Body of pancreas (tissue), 4 donors: Measurements from ENCODE around the gene PI16. TPM values are rescaled to one million over a fixed set of nuclear protein-coding genes. Genes with fewer than 3 reads are reported as not detected.

ENCODE experiments used
- ATAC-seq: fragments of 150-250 bp; one replicate; pipeline ENCODE4 v1.9.1; 2016
- DNase-seq, 4 donors: peaks; one replicate each; pipeline ENCODE4 v3.0.0-alpha.2; 2019
- H3K27ac ChIP-seq, 4 donors: fragments of 200-600 bp; sonication (generic); 1 replicate in 3 of 4; 2 replicates in 1 of 4; pipeline versions ENCODE4 v1.5.1 to v1.6.1; 2016 to 2019; ENCODE audit warnings: mild to moderate bottlenecking in 1 of 4, mixed read lengths in 1 of 4, moderate library complexity in 1 of 4
- H3K27me3 ChIP-seq, 2 donors: fragments of 200-600 bp; sonication (generic); one replicate each; pipeline ENCODE4 v1.6.0; 2016; ENCODE audit warnings: mild to moderate bottlenecking in 1 of 2
- H3K36me3 ChIP-seq, 2 donors: fragments of 200-600 bp; sonication (generic); replicated peaks in 1 of 2; 2 replicates each; pipeline ENCODE4 v1.5.1; 2016; ENCODE audit warnings: low read depth in 2 of 2; ENCODE audit not compliant: insufficient read depth in 1 of 2
- H3K4me1 ChIP-seq: fragments of 200-600 bp; sonication (generic); one replicate; pipeline ENCODE4 v1.6.0; 2016
- H3K4me3 ChIP-seq, 2 donors: fragments of 200-600 bp; sonication (generic); 1 replicate in 1 of 2; 2 replicates in 1 of 2; pipeline ENCODE4 v1.5.1; 2016 to 2019
- H3K9me3 ChIP-seq, 3 donors: fragments of 200-600 bp; sonication (generic); 1 replicate in 2 of 3; 2 replicates in 1 of 3; pipeline ENCODE4 v1.5.1; 2016
- POLR2A ChIP-seq, 3 donors: fragments of 450-650 bp; IDR thresholded peaks; one replicate each; pipeline ENCODE4 v1.6.1; 2016; ENCODE audit warnings: antibody characterized with exemption in 3 of 3, mild to moderate bottlenecking in 2 of 3
- WGBS, 2 donors: methylation state at CpG; one replicate each; pipeline ENCODE4 v1.1.5; 2017; 5-methylcytosine and 5-hydroxymethylcytosine counted together
- intact Hi-C: fragments of 100-400 bp; cut with DNase I; formaldehyde crosslinking; loops from one replicate; pipeline ENCODE4 v1.15.1; 2023
- total RNA-seq, 2 donors: library from RNA; depleted of rRNA; stranded (reverse); fragments of >200 nt; gene quantifications; one replicate each; pipeline ENCODE4 v1.1.0, GENCODE V29; 2016
- TF ChIP-seq, protein P1 (sequence below), 7 experiments: fragments of 450-650 bp in 4 of 7; fragments of 200-600 bp in 3 of 7; sonication (generic) in 3 of 7; IDR thresholded peaks; one replicate each; pipeline ENCODE4 v1.5.1; 2016 to 2019; ENCODE audit warnings: antibody characterized with exemption in 7 of 7

The PI16 gene
- total RNA-seq, 2 donors from 2014 or later = 0.33 to 3.1 TPM

DNA sequence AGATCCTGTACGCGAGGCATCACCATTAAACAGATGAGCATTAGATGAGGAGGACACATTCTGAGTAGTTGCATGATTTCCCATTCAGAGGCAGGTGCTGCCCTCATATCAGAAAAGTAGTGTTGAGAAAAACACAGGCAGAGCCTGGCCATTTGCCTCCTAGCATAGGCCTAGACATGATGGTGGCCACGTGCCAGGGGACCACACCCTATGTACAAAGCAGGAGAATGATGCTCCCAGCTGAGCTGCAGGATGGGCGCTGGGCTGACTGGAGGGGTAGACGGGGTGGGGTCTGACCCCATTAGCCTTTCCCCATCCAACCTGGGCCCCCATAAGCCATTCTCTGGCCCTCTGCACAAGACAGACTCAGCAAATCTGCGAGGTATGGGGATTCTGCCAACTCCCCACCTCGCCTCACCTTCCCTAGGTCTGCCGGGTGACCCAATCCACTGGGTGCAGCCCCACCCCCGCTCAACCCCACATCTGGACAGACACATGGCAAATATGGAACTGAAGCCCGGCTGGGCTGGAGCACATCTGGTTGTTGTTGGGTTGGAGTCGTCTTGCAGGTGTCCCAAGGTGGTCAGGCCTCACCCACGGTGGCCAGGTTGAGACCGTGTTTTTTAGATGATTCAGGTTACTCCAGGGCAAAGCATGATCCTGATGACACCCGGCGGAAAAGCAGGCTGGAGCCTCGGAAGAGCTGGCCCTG lies 13.9 kb downstream of the PI16 start:
- intact Hi-C loops = no loop called here
- TF ChIP-seq, protein P1, sequence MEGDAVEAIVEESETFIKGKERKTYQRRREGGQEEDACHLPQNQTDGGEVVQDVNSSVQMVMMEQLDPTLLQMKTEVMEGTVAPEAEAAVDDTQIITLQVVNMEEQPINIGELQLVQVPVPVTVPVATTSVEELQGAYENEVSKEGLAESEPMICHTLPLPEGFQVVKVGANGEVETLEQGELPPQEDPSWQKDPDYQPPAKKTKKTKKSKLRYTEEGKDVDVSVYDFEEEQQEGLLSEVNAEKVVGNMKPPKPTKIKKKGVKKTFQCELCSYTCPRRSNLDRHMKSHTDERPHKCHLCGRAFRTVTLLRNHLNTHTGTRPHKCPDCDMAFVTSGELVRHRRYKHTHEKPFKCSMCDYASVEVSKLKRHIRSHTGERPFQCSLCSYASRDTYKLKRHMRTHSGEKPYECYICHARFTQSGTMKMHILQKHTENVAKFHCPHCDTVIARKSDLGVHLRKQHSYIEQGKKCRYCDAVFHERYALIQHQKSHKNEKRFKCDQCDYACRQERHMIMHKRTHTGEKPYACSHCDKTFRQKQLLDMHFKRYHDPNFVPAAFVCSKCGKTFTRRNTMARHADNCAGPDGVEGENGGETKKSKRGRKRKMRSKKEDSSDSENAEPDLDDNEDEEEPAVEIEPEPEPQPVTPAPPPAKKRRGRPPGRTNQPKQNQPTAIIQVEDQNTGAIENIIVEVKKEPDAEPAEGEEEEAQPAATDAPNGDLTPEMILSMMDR (IDR thresholded peaks at IDR 0.05) = no peak
- no peak for TF ChIP-seq POLR2A (IDR thresholded peaks at IDR 0.05)
- Histone ChIP-seq H3K9me3 (no peaks in the 10 kb centered on the region), H3K36me3 (peaks cover 33 to 38% of the 10 kb centered on the region in 2 donors), H3K4me3 (no peak overlapping the region), H3K27me3 (no peaks in the 10 kb centered on the region), H3K27ac (no peak overlapping the region), H3K4me1 (peaks cover 13% of the 10 kb centered on the region)
- ATAC-seq (no peak), DNase-seq (peak in 2 of 4 donors; percentile 33 to 49)
- 86 to 89% methylated on average over 13 to 16 of the region's 16 CpGs for WGBS, 2 donors

- WGBS, 2 donors = 74 to 81% methylated on average over 4 to 14 of the region's 14 CpGs
- intact Hi-C loops = no loop called here
- Histone ChIP-seq H3K36me3 (peaks cover 38 to 40% of the 10 kb centered on the region in 2 donors), H3K4me1 (peaks cover 5% of the 10 kb centered on the region), H3K27me3 (no peaks in the 10 kb centered on the region), H3K9me3 (no peaks in the 10 kb centered on the region), H3K4me3 (no peak overlapping the region), H3K27ac (no peak overlapping the region)
- TF ChIP-seq, protein P1 (IDR thresholded peaks at IDR 0.05) = no peak
- TF ChIP-seq POLR2A (IDR thresholded peaks at IDR 0.05) = no peak
- DNase-seq = no peak
- ATAC-seq = no peak
Measured at GRCh38 chr6:36969240-36969691, 14.7 kb downstream of the PI16 start.

DNA sequence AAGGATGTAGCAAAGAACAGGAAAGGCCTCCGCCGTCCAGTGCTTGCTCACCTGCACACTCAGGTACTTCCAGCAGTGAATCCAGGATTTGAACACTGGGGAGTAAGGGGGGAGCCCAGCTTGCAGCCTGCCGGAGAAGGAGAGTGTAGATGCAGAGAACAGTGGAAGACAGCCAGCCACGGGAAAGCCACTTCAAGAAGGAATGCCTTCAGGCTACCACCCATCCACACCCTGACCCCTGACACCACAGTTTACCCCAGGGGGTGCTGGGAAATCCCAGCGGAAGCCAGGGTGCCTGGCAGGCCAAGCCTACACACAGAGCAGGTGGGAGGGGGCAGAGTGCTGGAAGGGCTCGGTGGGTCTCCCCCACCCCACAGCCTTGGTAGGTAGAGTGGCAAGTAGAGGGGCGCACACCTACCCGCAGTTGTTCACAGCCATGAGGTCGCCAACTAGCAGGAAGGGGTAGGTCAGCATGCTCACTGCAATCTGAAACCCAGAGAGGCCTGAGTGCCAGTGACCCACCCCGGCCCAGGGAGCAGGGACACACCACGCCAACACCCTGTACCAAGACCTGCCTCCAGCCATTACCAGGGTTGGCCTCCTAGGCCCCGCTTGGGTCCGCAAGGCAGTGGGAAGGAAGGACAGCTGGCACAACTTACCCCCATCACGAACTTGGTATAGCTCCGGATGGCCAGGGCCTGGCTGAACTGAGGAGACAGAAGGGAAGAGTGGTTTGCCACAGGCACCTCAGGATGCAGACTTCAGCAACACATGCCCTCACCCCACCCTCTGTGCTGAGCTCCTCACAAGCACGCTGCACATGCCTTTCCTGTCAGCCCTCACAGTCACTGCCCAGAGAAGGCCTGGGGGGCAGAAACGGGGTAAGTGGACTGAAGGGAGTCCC lies 15.7 kb downstream of the PI16 start:
- DNase-seq (no peak), ATAC-seq (no peak)
- WGBS, 2 donors = 89 to 92% methylated on average over 12 to 17 of the region's 17 CpGs
- Histone ChIP-seq H3K27ac (no peak overlapping the region), H3K4me1 (peaks cover 3% of the 10 kb centered on the region), H3K4me3 (no peak overlapping the region), H3K36me3 (peaks cover 43 to 47% of the 10 kb centered on the region in 2 donors), H3K9me3 (no peaks in the 10 kb centered on the region), H3K27me3 (no peaks in the 10 kb centered on the region)
- intact Hi-C loops = no loop called here
- TF ChIP-seq POLR2A (IDR thresholded peaks at IDR 0.05) = no peak

DNA sequence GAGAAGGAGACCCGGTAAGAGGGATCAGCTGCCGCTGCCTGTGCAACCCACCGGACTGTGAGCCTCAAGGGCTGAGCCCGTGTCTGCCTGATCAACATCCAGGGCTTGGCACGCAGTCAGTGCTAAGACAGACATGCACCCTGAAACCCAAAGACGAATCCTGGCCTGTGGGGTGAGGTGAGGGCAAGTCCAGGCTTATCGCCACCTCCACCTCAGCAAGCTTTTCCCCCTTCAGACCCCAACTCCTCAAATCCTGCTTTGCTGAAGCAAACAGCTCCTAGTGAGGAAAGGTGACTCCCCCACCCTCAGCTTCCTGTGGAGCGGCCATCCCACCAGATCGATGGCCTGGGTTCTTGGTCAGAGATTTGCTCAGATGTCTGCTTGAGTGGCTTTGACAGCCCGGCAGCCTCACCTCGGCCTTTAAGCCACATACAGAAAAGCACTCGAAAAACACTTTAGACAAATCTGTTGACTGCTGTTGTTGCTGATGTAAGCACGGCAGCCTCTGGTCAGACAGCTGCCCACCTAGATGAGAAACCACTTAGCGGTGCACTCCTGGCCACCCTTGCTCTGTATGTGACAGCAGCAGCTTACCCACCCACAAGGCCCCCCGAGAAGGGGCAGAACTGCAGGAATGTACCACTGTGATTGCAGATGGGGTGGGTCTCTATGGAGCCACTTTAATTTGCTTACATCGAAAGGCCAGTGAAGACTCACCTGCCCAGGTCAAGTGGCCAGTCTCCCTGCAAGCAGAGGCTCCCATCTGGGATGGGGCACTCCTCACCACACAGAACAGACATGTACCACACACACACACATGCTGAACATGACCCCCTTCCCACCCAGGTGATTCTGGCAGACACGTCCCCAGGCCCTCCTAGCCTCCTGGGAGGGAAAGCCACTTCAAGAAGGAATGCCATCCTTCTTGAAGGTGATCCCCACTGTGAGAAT lies 16.6 kb downstream of the PI16 start:
- no peak for TF ChIP-seq POLR2A (IDR thresholded peaks at IDR 0.05)
- TF ChIP-seq, protein P1 (IDR thresholded peaks at IDR 0.05) = no peak
- Histone ChIP-seq H3K9me3 (no peaks in the 10 kb centered on the region), H3K27me3 (no peaks in the 10 kb centered on the region), H3K4me1 (peaks cover 3% of the 10 kb centered on the region), H3K27ac (no peak overlapping the region), H3K36me3 (peaks cover 49 to 56% of the 10 kb centered on the region in 2 donors), H3K4me3 (no peak overlapping the region)
- WGBS, 2 donors = 83 to 90% methylated on average over 14 to 17 of the region's 17 CpGs
- intact Hi-C loops = no loop called here
- DNase-seq = no peak
- ATAC-seq = no peak
